Keratinocyte (primary cell): ENCODE measurements around the gene TPRN. TPM values are rescaled to one million over a fixed set of nuclear protein-coding genes. Genes with fewer than 3 reads are reported as not detected.

Experiments used
- DNase-seq: peaks from one replicate; pipeline ENCODE4 v3.0.0-alpha.2; 2011; ENCODE audit warnings: low read depth, missing footprints, low spot score
- FAIRE-seq: peaks from 2 replicates; lab custom pipeline; 2011; peaks lifted over from hg19 to GRCh38; lab: Jason Lieb, UNC
- H2AFZ ChIP-seq: 2 replicates; pipeline ENCODE4 v1.6.0; 2012; ENCODE audit warnings: low read length, control low read depth, inconsistent platforms; ENCODE audit not compliant: control insufficient read depth
- H3K27ac ChIP-seq: 2 replicates; pipeline ENCODE4 v1.5.1; 2011; ENCODE audit warnings: low read length; ENCODE audit not compliant: control insufficient read depth, insufficient read depth
- H3K27me3 ChIP-seq: 3 replicates; pipeline ENCODE4 v1.6.0; 2011; ENCODE audit warnings: low read length; ENCODE audit not compliant: control insufficient read depth, insufficient read depth; ENCODE audit errors: extremely low read depth
- H3K36me3 ChIP-seq, 2 experiments: 2 replicates in 1 of 2; 3 replicates in 1 of 2; pipeline ENCODE4 v1.5.1; 2011; ENCODE audit warnings: low read length in 2 of 2, mild to moderate bottlenecking in 1 of 2; ENCODE audit not compliant: control insufficient read depth in 2 of 2, insufficient read depth in 2 of 2; ENCODE audit errors: extremely low read depth in 1 of 2
- H3K4me1 ChIP-seq: 3 replicates; pipeline ENCODE4 v1.5.1; 2011; ENCODE audit warnings: low read length; ENCODE audit not compliant: control insufficient read depth, insufficient read depth; ENCODE audit errors: extremely low read depth
- H3K4me2 ChIP-seq: 3 replicates; pipeline ENCODE4 v1.6.0; 2011; ENCODE audit warnings: low read depth, low read length; ENCODE audit not compliant: control insufficient read depth, insufficient read depth; ENCODE audit errors: extremely low read depth
- H3K4me3 ChIP-seq, 3 experiments: fragments of 200-600 bp in 1 of 3; sonication (generic) in 1 of 3; 2 replicates in 2 of 3; 3 replicates in 1 of 3; pipeline ENCODE4 v1.5.1; 2011 to 2016; ENCODE audit warnings: low read length in 3 of 3, mild to moderate bottlenecking in 3 of 3, control low read depth in 2 of 3, inconsistent platforms in 1 of 3, low read depth in 1 of 3, mixed read lengths in 1 of 3, mixed run types in 1 of 3, moderate library complexity in 1 of 3; ENCODE audit not compliant: control insufficient read depth in 2 of 3, insufficient read depth in 2 of 3; ENCODE audit errors: extremely low read depth in 1 of 3
- H3K79me2 ChIP-seq: 2 replicates; pipeline ENCODE4 v1.6.0; 2012; ENCODE audit warnings: low read length; ENCODE audit not compliant: control insufficient read depth, insufficient read depth
- H3K9ac ChIP-seq: 3 replicates; pipeline ENCODE4 v1.6.0; 2011; ENCODE audit warnings: low read length; ENCODE audit not compliant: control insufficient read depth, insufficient read depth; ENCODE audit errors: extremely low read depth
- H3K9me1 ChIP-seq: 3 replicates; pipeline ENCODE4 v1.6.0; 2011; ENCODE audit warnings: low read length; ENCODE audit not compliant: control insufficient read depth, insufficient read depth; ENCODE audit errors: extremely low read depth
- H3K9me3 ChIP-seq: 2 replicates; pipeline ENCODE4 v1.5.1; 2012; ENCODE audit warnings: low read depth, low read length; ENCODE audit not compliant: control insufficient read depth
- H4K20me1 ChIP-seq: 3 replicates; pipeline ENCODE4 v1.6.0; 2011; ENCODE audit warnings: low read length; ENCODE audit not compliant: control insufficient read depth, insufficient read depth; ENCODE audit errors: extremely low read depth
- CTCF ChIP-seq, 3 experiments: IDR thresholded peaks in 1 of 3; conservative IDR thresholded peaks in 1 of 3; optimal IDR thresholded peaks in 1 of 3; 2 replicates in 2 of 3; 3 replicates in 1 of 3; pipeline versions ENCODE3 to v1.5.1; 2011; ENCODE audit warnings: low read length in 3 of 3, mild to moderate bottlenecking in 3 of 3, moderate library complexity in 2 of 3, control low read depth in 1 of 3, inconsistent platforms in 1 of 3; ENCODE audit not compliant: insufficient read depth in 2 of 3; ENCODE audit errors: extremely low read depth in 1 of 3
- EZH2 ChIP-seq: IDR thresholded peaks from one replicate; pipeline ENCODE4 v1.6.1; 2012; ENCODE audit warnings: inconsistent platforms, mild to moderate bottlenecking, low read length, moderate library complexity
- dilution Hi-C: fragments of 300-500 bp; cut with MboI; formaldehyde crosslinking; loops from one replicate; pipeline ENCODE4 v1.7.0; 2020; ENCODE audit warnings: low sequenced_read_pairs; ENCODE audit not compliant: extremely low pct_ligation_motif_present
- polyA plus RNA-seq, 5 experiments: library from polyadenylated mRNA; depleted of rRNA in 3 of 5; stranded (reverse) in 3 of 5; stranded (forward) in 1 of 5; unstranded in 1 of 5; fragments of >200 nt; gene quantifications; 1 replicate in 1 of 5; 2 replicates in 3 of 5; 3 replicates in 1 of 5; pipeline versions ENCODE4 v1.2.1 to v1.2.3, GENCODE V29; 2011 to 2012; ENCODE audit warnings: missing spikeins in 2 of 5, low read depth in 1 of 5, low replicate concordance in 1 of 5

Gene TPRN
- polyA plus RNA-seq, 1 donor (not counting 4 experiments of a cell fraction or from before 2014, with no cell fraction given), result 1.1 TPM

GRCh38 chr9:137228968-137229896 is 28.7 kb upstream of the TPRN start:
- Histone ChIP-seq H3K36me3 (no peaks in the 10 kb centered on the region), H3K9me3 (no peaks in the 10 kb centered on the region), H3K27ac (no peak overlapping the region), H2AFZ (no peak overlapping the region), H3K9me1 (no peaks in the 10 kb centered on the region), H4K20me1 (no peaks in the 10 kb centered on the region), H3K79me2 (no peaks in the 10 kb centered on the region), H3K4me2 (no peak overlapping the region), H3K4me1 (peaks cover 29% of the 10 kb centered on the region), H3K9ac (no peak overlapping the region), H3K27me3 (peaks cover 9% of the 10 kb centered on the region), H3K4me3 (no peak overlapping the region)
- DNase-seq (no peak), FAIRE-seq (no peak)
- dilution Hi-C loops, result no loop called here
- no peak for TF ChIP-seq CTCF (optimal IDR thresholded peaks at IDR 0.05 in 1 of 3, IDR thresholded peaks at IDR 0.05 in 1 of 3, conservative IDR thresholded peaks at IDR 0.05 in 1 of 3; ENCODE audit: extremely low read depth in 1 of 3, insufficient read depth in 2 of 3, low read length in 3 of 3)
- TF ChIP-seq EZH2, result no peak

GRCh38 chr9:137228506-137228967 is 28.0 kb upstream of the TPRN start:
- Histone ChIP-seq H3K4me1 (peaks cover 33% of the 10 kb centered on the region), H3K9ac (no peak overlapping the region), H3K79me2 (no peaks in the 10 kb centered on the region), H3K4me3 (no peak overlapping the region), H3K36me3 (no peaks in the 10 kb centered on the region), H3K9me3 (no peaks in the 10 kb centered on the region), H3K27me3 (peaks cover 6% of the 10 kb centered on the region), H3K27ac (no peak overlapping the region), H4K20me1 (no peaks in the 10 kb centered on the region), H3K4me2 (no peak overlapping the region), H2AFZ (no peak overlapping the region), H3K9me1 (no peaks in the 10 kb centered on the region)
- DNase-seq (no peak), FAIRE-seq (no peak)
- no peak for TF ChIP-seq CTCF (optimal IDR thresholded peaks at IDR 0.05 in 1 of 3, IDR thresholded peaks at IDR 0.05 in 1 of 3, conservative IDR thresholded peaks at IDR 0.05 in 1 of 3; ENCODE audit: extremely low read depth in 1 of 3, insufficient read depth in 2 of 3, low read length in 3 of 3)
- no peak for TF ChIP-seq EZH2
- dilution Hi-C loops, result no loop called here
